Measurements from ENCODE around the gene ZNF326. TPM values are rescaled to one million over a fixed set of nuclear protein-coding genes. Genes with fewer than 3 reads are reported as not detected.
A peak's percentile ranks its signal among the peaks of the same experiment; 100 is the strongest.

Gene ZNF326
- total RNA-seq: 10 to 100 TPM; 10.6 to 16.5 TPM

GRCh38 chr1:89994805-89995597 lies at the start of gene ZNF326:
TSS of gene ZNF326 (plus strand) at chr1:89995110. CDS start at chr1:89995258, 148 bp downstream.
- no peaks in the 10 kb centered on the region for H3K36me3 ChIP-seq
- peak within 1 kb of the TSS; percentile 80 to 89 for H3K4me3 ChIP-seq
- H3K4me1 ChIP-seq (replicated peaks): peaks cover 11% of the 10 kb centered on the region
- TF ChIP-seq POLR2AphosphoS5 (IDR thresholded peaks at IDR 0.05): peak; percentile 79
- TF ChIP-seq POLR2A (IDR thresholded peaks at IDR 0.05): peak; percentile 99
- TF ChIP-seq CTCF (IDR thresholded peaks at IDR 0.05): peak in 2 of 4 experiments; percentile 10 to 12
- under 1% methylated on average over 87 of the region's 88 CpGs for WGBS
- no peaks in the 10 kb centered on the region for H3K9me3 ChIP-seq
- intact Hi-C loops (cut with DNase I): no loop called here
- DNase-seq (ENCODE audit: low spot score): peak; percentile 96
- no peaks in the 10 kb centered on the region for H3K27me3 ChIP-seq (replicated peaks; ENCODE audit: insufficient read depth)
- H3K27ac ChIP-seq: peak within 1 kb of the TSS; percentile 95

GRCh38 chr1:89945852-89946476 lies 48.9 kb upstream of the ZNF326 start:
- intact Hi-C loops (cut with DNase I): no loop called here
- no peak for DNase-seq (ENCODE audit: low spot score)
- Histone ChIP-seq H3K27me3 (replicated peaks; ENCODE audit: insufficient read depth) (no peaks in the 10 kb centered on the region), H3K36me3 (no peaks in the 10 kb centered on the region), H3K4me3 (no peak overlapping the region), H3K27ac (no peak overlapping the region), H3K4me1 (replicated peaks) (no peaks in the 10 kb centered on the region), H3K9me3 (no peaks in the 10 kb centered on the region)
- no peak for TF ChIP-seq POLR2A (IDR thresholded peaks at IDR 0.05)
- TF ChIP-seq CTCF (IDR thresholded peaks at IDR 0.05): no peak
- no peak for TF ChIP-seq POLR2AphosphoS5 (IDR thresholded peaks at IDR 0.05)
- 96% methylated on average over 5 of the region's 5 CpGs for WGBS

GRCh38 chr1:89946532-89946931 lies 48.4 kb upstream of the ZNF326 start:
- intact Hi-C loops (cut with DNase I): no loop called here
- Histone ChIP-seq H3K27ac (no peak overlapping the region), H3K36me3 (no peaks in the 10 kb centered on the region), H3K27me3 (replicated peaks; ENCODE audit: insufficient read depth) (no peaks in the 10 kb centered on the region), H3K9me3 (no peaks in the 10 kb centered on the region), H3K4me1 (replicated peaks) (no peaks in the 10 kb centered on the region), H3K4me3 (no peak overlapping the region)
- TF ChIP-seq POLR2A (IDR thresholded peaks at IDR 0.05) (no peak), POLR2AphosphoS5 (IDR thresholded peaks at IDR 0.05) (no peak), CTCF (IDR thresholded peaks at IDR 0.05) (no peak)
- 34% methylated on average over 1 of the region's 1 CpG for WGBS
- DNase-seq (ENCODE audit: low spot score): no peak

- DNase-seq (ENCODE audit: low spot score): no peak
- no peaks in the 10 kb centered on the region for H3K27me3 ChIP-seq (replicated peaks; ENCODE audit: insufficient read depth)
- intact Hi-C loops (cut with DNase I): no loop called here
- no peaks in the 10 kb centered on the region for H3K9me3 ChIP-seq
- no peaks in the 10 kb centered on the region for H3K36me3 ChIP-seq
- TF ChIP-seq POLR2AphosphoS5 (IDR thresholded peaks at IDR 0.05) (no peak), POLR2A (IDR thresholded peaks at IDR 0.05) (no peak), CTCF (IDR thresholded peaks at IDR 0.05) (no peak)
- H3K4me3 ChIP-seq: no peak overlapping the region
- H3K4me1 ChIP-seq (replicated peaks): no peaks in the 10 kb centered on the region
- WGBS: 92% methylated on average over 6 of the region's 6 CpGs
- no peak overlapping the region for H3K27ac ChIP-seq
Observed at GRCh38 chr1:89948722-89949345, 46.1 kb upstream of the ZNF326 start.

All from prostate gland (tissue), 2 donors.